Activated CD4-positive, alpha-beta T cell treated with anti-CD3 and anti-CD28 coated beads for 4 hours (primary cell): ENCODE data around the gene VAT1.
"Not testable (repeated sequence)": the region's sequence is repeated elsewhere in the genome, so short reads cannot be mapped to it uniquely, and the experiment has no call there.

Experiments used
- DNase-seq, 2 donors: peaks; one replicate each; pipeline ENCODE4 v3.0.0-alpha.2; 2020

Gene VAT1

GRCh38 chr17:43003542-43004172, 18.5 kb downstream of the VAT1 start:
- DNase-seq, result no peak

- DNase-seq, result not testable (repeated sequence)
These were observed 21.3 kb downstream of the VAT1 start for GRCh38 chr17:43000894-43001293.

GRCh38 chr17:42999003-42999525, 23.1 kb downstream of the VAT1 start:
- DNase-seq, result no peak

- peak; percentile 96 to 98 for DNase-seq
These were observed 23.9 kb downstream of the VAT1 start, which contains the start of gene RPL27 for GRCh38 chr17:42997984-42998938. TSS of gene RPL27 (plus strand) at chr17:42998419. CDS start at chr17:42998751, 332 bp downstream.

GRCh38 chr17:42997390-42997983, 24.7 kb downstream of the VAT1 start:
- DNase-seq, result no peak

GRCh38 chr17:42993913-42994312, 28.3 kb downstream of the VAT1 start:
- DNase-seq, result not testable (repeated sequence)

GRCh38 chr17:42992872-42993271, 29.3 kb downstream of the VAT1 start:
- no peak for DNase-seq

GRCh38 chr17:42991471-42991870, 30.7 kb downstream of the VAT1 start:
- DNase-seq, result no peak

GRCh38 chr17:42989726-42990652, 32.2 kb downstream of the VAT1 start:
- DNase-seq, result no peak

- no peak for DNase-seq
These were observed 33.0 kb downstream of the VAT1 start for GRCh38 chr17:42989141-42989540.

GRCh38 chr17:42985225-42985624, 37.0 kb downstream of the VAT1 start:
- no peak for DNase-seq

GRCh38 chr17:42982266-42982665, 39.9 kb downstream of the VAT1 start:
- DNase-seq, result no peak

GRCh38 chr17:42980766-42981397, 41.3 kb downstream of the VAT1 start:
- peak; percentile 55 to 57 for DNase-seq

GRCh38 chr17:42980274-42980765, 41.9 kb downstream of the VAT1 start, which contains the start of gene RUNDC1:
TSS of gene RUNDC1 (plus strand) at chr17:42980565. CDS start at chr17:42980577, 12 bp downstream.
- peak; percentile 92 for DNase-seq

GRCh38 chr17:42979511-42980273, 42.5 kb downstream of the VAT1 start, which contains the start of gene PTGES3L:
TSS of gene PTGES3L (minus strand) at chr17:42980080. CDS start at chr17:42980053, 27 bp downstream.
- no peak for DNase-seq

GRCh38 chr17:42975701-42976100, 46.5 kb downstream of the VAT1 start:
- not testable (repeated sequence) for DNase-seq

- DNase-seq, result no peak
These were observed 46.9 kb downstream of the VAT1 start for GRCh38 chr17:42975265-42975664.

- DNase-seq, result not testable (repeated sequence)
These were observed 48.9 kb downstream of the VAT1 start for GRCh38 chr17:42973323-42973722.

- DNase-seq, result no peak
These were observed 50.6 kb downstream of the VAT1 start for GRCh38 chr17:42971589-42971988.

GRCh38 chr17:42969001-42969581, 53.1 kb downstream of the VAT1 start:
- no peak for DNase-seq
